NCI-H226 (cell line): Measurements from ENCODE around the gene PLA2G4C.

Experiments
- DNase-seq: peaks from one replicate; pipeline ENCODE4 v3.0.0-alpha.2; 2015

PLA2G4C gene

DNA sequence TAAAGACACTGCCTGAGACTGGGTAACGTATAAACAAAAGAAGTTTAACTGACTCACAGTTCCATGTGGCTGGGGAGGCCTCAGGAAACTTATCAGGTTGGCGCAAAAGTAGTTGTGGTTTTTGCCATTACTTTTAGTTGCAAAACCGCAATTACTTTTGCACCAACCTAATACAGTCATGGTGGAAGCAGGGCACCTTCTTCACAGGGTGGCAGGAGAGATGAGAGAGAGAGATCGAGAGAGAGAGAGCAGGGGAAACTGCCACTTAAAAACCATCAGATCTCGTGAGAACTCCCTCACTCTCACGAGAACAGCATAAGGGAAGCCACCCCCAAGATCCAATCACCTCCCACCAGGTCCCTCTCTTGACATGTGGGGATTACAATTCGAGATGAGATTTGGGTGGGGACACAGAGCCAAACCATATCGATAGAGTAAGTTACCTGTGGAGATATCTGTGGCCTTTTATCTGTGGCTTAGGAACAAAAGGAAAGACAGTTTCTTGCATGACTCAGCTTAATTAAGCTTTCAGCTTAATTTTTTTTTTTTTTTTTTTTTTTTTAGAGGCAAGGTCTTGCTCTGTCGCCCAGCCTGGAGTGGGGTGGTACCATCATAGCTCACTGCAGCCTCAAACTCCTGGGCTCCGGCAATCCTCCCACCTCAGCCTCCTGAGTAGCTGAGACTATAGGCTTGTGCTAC is 59.1 kb downstream of the PLA2G4C start:
- DNase-seq, result no peak

- peak; percentile 18 for DNase-seq
Measured at GRCh38 chr19:48044561-48044960, 66.1 kb downstream of the PLA2G4C start.

- DNase-seq, result no peak
Measured at GRCh38 chr19:48043675-48044258, 66.8 kb downstream of the PLA2G4C start, which contains the start of gene CABP5. Gene CABP5 (minus strand): TSS chr19:48044079. CDS start chr19:48043922, 157 bp downstream.

- no peak for DNase-seq
Measured at GRCh38 chr19:48041877-48042580, 68.6 kb downstream of the PLA2G4C start.

- no peak for DNase-seq
Measured at GRCh38 chr19:48036765-48037164, 73.9 kb downstream of the PLA2G4C start.

GRCh38 chr19:48033604-48034003 is 77.0 kb downstream of the PLA2G4C start:
- no peak for DNase-seq

DNA sequence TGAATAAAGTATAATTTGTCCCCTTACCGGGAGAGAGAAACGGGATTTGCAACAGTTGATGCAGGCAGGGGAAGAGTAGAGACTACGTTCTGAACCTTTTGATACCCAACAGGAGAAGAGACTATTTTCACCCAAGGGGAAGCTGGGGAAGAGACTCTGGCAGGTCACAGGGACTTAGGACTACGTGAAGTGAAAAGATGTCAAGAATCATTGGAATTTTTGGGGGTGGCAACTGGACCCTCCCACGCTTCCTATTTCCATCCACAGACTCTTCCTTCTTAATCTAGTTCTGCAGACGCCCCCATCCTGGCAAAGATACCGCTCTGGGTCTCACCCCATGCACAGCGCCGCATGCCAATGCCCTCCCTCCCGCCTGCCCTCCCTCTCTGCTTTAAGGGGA is 80.5 kb downstream of the PLA2G4C start:
- no peak for DNase-seq

- no peak for DNase-seq
Measured at GRCh38 chr19:48029431-48029830, 81.2 kb downstream of the PLA2G4C start.

DNA sequence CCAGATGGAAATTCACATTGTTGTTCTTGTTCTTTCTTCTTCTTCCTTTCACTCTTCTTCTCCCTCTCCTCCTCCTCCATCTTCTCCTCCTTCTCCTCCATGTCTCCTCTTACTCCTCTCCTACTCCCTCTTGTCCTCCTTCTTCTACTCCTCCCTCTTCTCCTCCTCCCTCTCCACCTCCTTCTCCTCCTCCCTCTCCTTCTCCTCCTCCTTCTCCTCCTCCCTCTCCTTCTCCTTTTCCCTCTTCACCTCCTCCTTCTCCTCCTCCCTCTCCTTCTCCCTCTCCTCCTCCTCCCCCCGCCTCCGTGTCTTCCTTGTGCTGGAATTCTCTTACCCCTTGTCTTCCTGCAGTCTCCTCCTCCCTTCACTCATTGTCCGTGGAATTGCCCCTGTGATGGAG is 85.1 kb downstream of the PLA2G4C start:
- DNase-seq, result no peak

DNA sequence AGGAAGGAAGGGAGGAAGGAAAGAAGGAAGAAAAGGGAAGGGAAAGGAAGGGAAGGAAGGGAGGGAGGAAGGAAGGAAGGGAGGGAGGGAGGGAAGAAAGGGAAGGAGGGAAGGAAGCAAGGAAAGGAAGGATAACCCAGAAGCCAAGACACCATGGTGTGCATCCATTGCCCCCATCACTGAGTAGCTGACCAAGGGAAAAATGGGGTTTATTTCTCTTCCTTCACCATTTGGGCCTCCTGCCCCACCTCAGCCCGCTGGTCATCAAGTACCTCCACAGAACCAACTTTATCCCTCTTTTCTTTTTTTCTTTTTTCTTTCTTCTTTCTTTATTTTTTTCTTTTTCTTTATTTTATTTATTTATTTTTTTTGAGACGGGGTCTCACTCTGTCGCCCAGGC is 87.1 kb downstream of the PLA2G4C start:
- DNase-seq, result no peak

DNA sequence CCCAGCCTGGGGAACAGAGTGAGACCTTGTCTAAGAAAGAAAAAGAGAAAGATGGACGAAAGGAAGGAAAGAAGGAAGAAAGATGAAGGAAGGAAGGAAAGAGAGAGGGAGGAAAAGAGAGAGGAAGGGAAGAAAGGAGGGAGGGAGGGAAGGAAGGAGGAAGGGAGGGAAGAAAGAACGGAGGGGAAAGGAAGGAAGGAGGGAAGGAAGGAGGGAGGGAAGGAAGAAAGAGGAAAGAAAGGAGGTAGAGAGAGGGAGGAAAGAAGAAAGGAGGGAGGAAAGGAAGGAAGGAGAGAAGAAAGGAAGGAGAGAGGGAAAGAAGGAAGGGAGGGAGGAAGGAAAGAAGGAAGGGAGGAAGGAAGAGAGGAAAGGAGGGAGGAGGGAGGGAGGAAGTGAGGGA is 87.6 kb downstream of the PLA2G4C start:
- no peak for DNase-seq

GRCh38 chr19:48020686-48021085 is 89.9 kb downstream of the PLA2G4C start:
- DNase-seq, result no peak

- DNase-seq, result no peak
Measured at GRCh38 chr19:48010932-48011758, 99.5 kb downstream of the PLA2G4C start.

DNA sequence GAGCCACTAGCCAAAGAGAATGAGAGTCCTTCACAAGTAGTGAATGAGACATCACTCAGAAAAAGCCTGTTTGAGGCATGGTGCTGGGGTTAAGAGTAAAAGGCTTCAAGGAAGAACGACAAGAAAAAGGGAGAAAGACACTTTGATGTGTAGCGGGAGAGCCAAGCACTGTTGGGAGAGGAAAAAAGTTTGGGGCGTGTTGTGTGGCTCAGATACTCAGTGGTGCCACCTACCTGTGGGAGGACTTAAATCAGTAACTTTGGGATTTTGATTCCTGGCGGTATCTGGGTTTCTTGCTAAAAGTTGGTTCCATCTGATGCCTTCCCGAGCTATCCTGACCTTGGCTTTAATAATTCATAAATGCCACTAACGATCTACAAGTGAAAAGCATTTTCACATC is 103.9 kb downstream of the PLA2G4C start:
- DNase-seq, result no peak

- DNase-seq, result no peak
Measured at GRCh38 chr19:48004236-48004635, 106.4 kb downstream of the PLA2G4C start.

DNA sequence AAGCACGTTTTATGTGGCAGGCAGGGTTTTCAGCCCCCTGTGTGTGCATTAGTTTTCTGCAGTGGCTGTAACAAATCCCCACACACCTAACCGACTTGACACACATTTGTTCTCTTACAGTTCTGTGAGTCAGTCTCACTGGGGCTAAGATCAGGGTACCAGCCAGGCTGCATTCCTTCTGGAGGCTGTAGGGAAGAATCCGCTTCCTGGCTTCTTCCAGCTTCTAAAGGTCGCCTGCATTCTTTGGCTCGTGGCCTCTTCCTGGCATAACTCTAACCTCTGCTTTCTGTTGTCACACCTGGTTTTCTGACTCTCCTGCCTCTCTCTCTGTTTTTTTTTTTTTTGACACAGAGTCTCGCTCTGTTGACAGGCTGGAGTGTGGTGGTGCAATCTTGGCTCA is 109.8 kb downstream of the PLA2G4C start:
- DNase-seq, result no peak

DNA sequence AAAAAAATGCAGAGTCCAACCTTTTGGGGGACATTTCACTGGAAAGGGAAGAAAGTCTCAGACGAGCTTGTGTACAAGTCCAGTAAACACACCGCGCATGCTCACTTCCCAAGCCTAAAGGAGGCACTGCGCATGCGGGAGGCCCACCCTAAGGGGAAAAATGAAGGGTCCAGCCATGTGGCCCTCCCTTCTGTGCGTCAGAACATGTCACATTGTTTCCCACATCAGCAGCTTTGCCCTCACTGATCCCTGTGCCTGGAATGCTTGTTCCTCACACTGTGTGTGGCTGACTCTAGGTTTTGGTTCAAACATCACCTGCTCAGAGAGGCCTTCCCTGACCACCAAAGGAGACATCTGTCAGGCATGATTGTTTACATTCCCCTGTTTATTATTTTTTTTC is 111.8 kb downstream of the PLA2G4C start:
- no peak for DNase-seq
